ENCODE results near the gene ITGA4. TPM values are rescaled to one million over a fixed set of nuclear protein-coding genes. Genes with fewer than 3 reads are reported as not detected.
"Not testable (repeated sequence)": the region's sequence is repeated elsewhere in the genome, so short reads cannot be mapped to it uniquely, and the experiment has no call there.

The ITGA4 gene
- total RNA-seq, 1 experiment from 2014 or later: 1.6 TPM

DNA sequence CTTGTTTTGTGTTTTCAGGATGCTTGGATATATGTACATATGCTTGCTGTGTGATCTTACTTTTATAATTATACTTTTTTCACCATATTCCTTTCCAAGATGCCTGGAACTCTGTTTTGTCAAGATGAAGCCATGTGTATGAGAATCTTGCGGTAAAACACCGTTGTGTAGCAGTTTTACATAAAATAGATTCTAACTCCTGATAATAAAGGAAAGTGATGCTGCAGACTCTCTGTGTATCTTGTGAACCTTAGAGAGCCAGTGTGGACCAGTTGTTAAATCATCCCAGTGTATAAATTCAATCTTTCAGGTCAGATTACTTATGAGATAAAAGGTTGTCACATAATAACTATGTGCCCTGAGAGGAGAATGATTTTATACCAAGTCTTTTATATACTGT, 12.5 kb upstream of the ITGA4 start:
- no peak for DNase-seq
- Histone ChIP-seq H3K36me3 (replicated peaks; ENCODE audit: control insufficient read depth, insufficient read depth, low read length) (no peaks in the 10 kb centered on the region), H3K4me3 (ENCODE audit: insufficient read depth, low read depth, low read length) (no peak overlapping the region), H3K27me3 (ENCODE audit: control insufficient read depth, insufficient read depth, low read length) (no peaks in the 10 kb centered on the region)

DNA sequence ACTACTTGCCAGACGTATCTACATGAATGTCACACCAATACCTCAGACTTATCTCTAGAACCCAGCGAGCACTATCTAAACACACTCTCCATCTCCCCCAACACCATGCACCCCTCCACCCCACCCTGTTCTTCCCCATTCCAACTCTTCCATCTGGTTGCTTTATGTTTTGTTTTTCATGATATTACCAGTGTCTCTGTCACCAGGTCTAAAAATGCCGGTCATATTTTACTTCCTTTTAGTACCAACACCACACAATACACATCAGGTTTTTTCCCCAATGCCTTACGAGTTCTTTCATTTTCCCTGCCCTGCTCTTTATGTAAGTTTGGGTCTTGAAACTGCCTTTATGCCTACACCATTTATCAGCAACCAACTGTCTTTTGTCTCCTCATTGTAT, 10.2 kb upstream of the ITGA4 start:
- Histone ChIP-seq H3K27me3 (ENCODE audit: control insufficient read depth, insufficient read depth, low read length) (no peaks in the 10 kb centered on the region), H3K36me3 (replicated peaks; ENCODE audit: control insufficient read depth, insufficient read depth, low read length) (no peaks in the 10 kb centered on the region), H3K4me3 (ENCODE audit: insufficient read depth, low read depth, low read length) (no peak overlapping the region)
- DNase-seq: no peak

DNA sequence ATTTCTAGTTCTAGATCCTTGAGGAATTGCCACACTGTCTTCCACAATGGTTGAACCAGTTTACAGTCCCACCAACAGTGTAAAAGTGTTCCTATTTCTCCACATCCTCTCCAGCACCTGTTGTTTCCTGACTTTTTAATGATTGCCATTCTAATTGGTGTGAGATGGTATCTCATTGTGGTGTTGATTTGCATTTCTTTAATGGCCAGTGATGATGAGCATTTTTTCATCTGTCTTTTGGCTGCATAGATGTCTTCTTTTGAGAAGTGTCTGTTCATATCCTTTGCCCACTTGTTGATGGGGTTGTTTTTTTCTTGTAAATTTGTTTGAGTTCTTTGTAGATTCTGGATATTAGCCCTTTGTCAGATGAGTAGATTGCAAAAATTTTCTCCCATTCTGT, 7.9 kb upstream of the ITGA4 start:
- not testable (repeated sequence) for H3K36me3 ChIP-seq (replicated peaks; ENCODE audit: control insufficient read depth, insufficient read depth, low read length); DNase-seq; H3K4me3 ChIP-seq (ENCODE audit: insufficient read depth, low read depth, low read length); H3K27me3 ChIP-seq (ENCODE audit: control insufficient read depth, insufficient read depth, low read length)

DNA sequence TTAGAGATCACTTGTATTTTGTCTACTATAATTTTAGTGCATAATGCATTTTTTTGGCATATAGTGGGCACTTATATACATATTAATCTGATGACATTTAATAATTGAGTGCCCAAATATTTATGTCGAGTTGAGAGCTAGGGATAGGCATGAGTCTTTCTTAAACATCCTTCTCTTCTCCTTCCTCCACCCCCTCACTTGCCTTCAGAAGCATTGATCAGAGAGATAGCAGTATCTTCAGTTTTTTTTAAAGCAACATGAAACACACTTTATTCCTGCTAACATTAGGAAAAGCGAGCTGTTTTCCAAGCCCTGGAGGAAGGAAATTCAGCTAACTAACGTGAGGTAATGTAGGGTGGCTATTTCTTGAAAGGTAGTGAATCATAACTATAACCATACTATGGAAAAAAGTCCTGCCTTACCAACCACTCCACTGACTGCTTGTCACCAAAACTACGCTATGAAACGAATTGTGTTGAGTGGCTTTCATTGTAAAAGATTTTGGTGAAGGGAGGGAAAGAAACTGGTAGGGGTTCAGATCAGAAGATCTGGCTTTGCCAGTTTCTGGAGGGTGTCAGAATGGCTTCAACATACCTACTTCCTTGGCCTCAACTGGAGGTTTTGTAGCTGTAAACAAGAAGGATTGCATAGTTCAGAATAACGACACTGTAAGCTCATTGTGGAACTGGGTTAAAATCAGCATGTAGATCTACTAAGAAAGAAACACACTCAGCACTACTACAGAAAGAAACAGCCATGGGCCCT, 2.3 kb upstream of the ITGA4 start:
- Histone ChIP-seq H3K27me3 (ENCODE audit: control insufficient read depth, insufficient read depth, low read length) (peaks cover 35% of the 10 kb centered on the region), H3K4me3 (ENCODE audit: insufficient read depth, low read depth, low read length) (no peak overlapping the region), H3K36me3 (replicated peaks; ENCODE audit: control insufficient read depth, insufficient read depth, low read length) (no peaks in the 10 kb centered on the region)
- no peak for DNase-seq

DNA sequence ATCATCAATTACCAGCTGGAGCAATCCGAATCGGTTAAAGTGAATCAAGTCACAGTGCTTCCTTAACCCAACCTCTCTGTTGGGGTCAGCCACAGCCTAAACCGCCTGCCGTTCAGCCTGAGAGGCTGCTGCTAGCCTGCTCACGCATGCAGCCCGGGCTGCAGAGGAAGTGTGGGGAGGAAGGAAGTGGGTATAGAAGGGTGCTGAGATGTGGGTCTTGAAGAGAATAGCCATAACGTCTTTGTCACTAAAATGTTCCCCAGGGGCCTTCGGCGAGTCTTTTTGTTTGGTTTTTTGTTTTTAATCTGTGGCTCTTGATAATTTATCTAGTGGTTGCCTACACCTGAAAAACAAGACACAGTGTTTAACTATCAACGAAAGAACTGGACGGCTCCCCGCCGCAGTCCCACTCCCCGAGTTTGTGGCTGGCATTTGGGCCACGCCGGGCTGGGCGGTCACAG, 496 bp upstream of the ITGA4 start:
- peak; percentile 36 for DNase-seq
- peaks cover 40% of the 10 kb centered on the region for H3K27me3 ChIP-seq (ENCODE audit: control insufficient read depth, insufficient read depth, low read length)
- no peaks in the 10 kb centered on the region for H3K36me3 ChIP-seq (replicated peaks; ENCODE audit: control insufficient read depth, insufficient read depth, low read length)
- peak overlapping the region; percentile 67 for H3K4me3 ChIP-seq (ENCODE audit: insufficient read depth, low read depth, low read length)

DNA sequence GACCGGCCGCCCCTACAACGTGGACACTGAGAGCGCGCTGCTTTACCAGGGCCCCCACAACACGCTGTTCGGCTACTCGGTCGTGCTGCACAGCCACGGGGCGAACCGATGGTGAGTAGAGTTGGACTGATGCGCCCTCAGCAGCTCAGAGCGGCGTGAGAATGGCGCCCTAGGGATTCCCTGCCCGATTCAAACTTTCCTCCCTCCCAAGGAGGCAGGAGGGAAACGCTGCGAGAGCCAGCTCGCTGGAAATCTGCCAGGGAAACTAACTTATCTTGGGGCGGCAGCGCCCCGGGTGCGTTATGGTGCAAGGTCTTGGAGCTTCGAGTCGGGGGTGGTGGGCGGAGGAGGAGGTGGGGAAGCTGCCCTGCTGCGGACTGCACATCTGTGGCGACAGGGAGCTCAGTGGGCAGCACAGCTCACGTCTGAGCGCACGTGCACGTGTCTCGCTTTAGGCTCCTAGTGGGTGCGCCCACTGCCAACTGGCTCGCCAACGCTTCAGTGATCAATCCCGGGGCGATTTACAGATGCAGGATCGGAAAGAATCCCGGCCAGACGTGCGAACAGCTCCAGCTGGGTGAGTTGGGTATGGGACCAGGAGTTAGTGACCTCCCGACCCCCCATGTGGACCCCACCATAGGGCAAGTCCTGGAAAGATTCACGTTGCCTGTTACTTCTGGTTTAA, 697 bp downstream of the ITGA4 start:
- DNase-seq: peak; percentile 32
- Histone ChIP-seq H3K27me3 (ENCODE audit: control insufficient read depth, insufficient read depth, low read length) (peaks cover 40% of the 10 kb centered on the region), H3K36me3 (replicated peaks; ENCODE audit: control insufficient read depth, insufficient read depth, low read length) (no peaks in the 10 kb centered on the region), H3K4me3 (ENCODE audit: insufficient read depth, low read depth, low read length) (peak overlapping the region; percentile 67)

DNA sequence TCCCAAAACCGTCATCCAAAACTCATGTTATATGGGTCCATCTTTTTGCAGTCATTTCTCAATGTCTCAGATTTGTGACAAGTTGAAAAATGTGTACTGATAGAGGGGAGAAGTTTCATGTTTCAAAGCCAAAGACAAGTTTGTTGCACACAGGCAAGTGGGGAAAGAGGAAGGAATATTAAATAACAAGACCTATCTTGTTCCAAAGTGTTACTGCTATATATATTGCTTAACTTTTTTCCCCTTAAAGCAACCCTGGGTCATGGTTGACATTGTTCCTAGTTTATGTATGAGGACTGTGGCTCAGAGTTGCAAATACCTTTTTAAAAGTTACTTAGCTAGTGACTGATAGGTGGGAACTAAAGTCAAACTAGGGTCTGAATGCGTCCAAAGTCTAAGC, 1.7 kb downstream of the ITGA4 start:
- DNase-seq: no peak
- Histone ChIP-seq H3K4me3 (ENCODE audit: insufficient read depth, low read depth, low read length) (no peak overlapping the region), H3K36me3 (replicated peaks; ENCODE audit: control insufficient read depth, insufficient read depth, low read length) (no peaks in the 10 kb centered on the region), H3K27me3 (ENCODE audit: control insufficient read depth, insufficient read depth, low read length) (peaks cover 40% of the 10 kb centered on the region)

DNA sequence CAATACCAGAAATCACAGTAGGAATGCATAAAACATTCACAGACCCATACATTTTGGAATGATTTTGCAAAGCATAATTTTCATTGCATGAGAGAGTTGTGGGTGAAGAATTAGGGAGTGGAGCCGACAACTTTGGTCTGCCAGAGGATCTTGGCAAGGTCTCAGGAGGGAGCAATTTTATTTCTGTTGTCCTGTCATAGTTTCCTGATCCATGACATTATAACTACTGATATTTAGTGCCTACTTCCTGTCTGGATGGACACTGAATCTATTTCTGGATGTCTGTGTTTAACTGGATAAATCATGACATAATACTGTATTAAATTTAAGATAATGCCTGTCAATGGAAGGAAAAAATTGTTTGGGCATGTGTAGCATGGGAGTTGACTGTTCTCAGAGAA, 2.4 kb downstream of the ITGA4 start:
- H3K27me3 ChIP-seq (ENCODE audit: control insufficient read depth, insufficient read depth, low read length): peaks cover 40% of the 10 kb centered on the region
- no peak overlapping the region for H3K4me3 ChIP-seq (ENCODE audit: insufficient read depth, low read depth, low read length)
- H3K36me3 ChIP-seq (replicated peaks; ENCODE audit: control insufficient read depth, insufficient read depth, low read length): no peaks in the 10 kb centered on the region
- DNase-seq: no peak

DNA sequence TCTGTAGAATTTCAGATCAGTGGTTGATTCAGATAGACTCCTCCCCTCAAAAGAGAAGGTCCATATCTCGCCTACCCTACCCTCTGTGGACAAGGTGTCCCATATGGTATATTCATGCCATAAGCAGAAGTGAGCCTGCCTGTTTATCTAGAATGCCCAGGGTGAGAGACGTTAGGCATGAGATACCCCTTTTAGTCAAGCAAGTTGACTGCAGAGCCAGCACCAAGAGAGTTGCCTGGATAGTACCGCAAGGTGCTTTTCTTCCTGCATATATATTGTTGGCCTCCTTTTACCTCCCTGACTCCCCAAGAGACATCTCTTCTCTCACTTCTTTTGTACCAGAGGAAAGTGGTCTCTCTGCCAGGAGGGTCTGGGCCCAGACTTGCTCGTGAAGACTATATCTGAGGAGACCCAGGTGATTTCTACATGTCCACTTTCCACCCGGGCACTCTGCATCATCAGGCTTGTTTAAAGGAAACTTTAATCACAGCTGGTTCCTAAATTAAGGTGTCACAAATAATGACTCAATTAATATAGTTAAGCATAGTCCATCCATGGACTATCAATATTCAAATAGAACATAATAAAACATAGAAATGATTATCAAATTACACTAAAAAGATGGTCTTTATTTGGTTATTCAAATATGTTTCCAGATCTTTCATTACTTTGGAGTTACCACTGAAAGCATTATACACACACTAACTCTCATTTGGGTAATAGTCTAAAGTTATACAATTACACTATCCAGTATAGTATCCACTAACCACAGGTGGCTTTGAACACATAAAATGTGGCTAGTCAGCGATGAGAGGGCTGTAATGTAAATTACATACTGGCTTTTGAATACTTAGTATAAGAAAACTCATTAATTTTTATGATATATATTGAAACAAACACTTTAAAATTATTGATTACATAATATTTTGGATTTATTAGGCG, 4.1 kb downstream of the ITGA4 start:
- DNase-seq: no peak
- Histone ChIP-seq H3K4me3 (ENCODE audit: insufficient read depth, low read depth, low read length) (no peak overlapping the region), H3K36me3 (replicated peaks; ENCODE audit: control insufficient read depth, insufficient read depth, low read length) (no peaks in the 10 kb centered on the region), H3K27me3 (ENCODE audit: control insufficient read depth, insufficient read depth, low read length) (peaks cover 37% of the 10 kb centered on the region)

DNA sequence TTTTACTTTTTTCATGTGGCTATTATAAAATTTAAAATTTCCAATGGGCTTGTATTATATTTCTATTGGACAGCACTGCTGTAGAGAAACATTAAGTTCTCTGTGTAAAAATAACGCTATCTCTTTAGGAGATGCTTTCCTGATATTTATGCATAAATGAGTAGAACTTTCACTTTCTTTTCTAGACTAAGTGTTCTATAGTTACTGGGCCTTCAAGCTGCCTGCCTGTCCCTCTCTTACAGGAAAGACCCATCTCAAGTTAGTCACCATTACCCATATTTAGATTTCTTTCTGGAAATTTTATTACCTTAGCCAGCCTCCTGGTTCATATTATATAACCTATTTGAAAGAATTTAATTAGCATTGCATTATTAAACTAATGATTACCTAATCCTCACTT, 4.8 kb downstream of the ITGA4 start:
- Histone ChIP-seq H3K36me3 (replicated peaks; ENCODE audit: control insufficient read depth, insufficient read depth, low read length) (no peaks in the 10 kb centered on the region), H3K27me3 (ENCODE audit: control insufficient read depth, insufficient read depth, low read length) (peaks cover 30% of the 10 kb centered on the region), H3K4me3 (ENCODE audit: insufficient read depth, low read depth, low read length) (no peak overlapping the region)
- no peak for DNase-seq

DNA sequence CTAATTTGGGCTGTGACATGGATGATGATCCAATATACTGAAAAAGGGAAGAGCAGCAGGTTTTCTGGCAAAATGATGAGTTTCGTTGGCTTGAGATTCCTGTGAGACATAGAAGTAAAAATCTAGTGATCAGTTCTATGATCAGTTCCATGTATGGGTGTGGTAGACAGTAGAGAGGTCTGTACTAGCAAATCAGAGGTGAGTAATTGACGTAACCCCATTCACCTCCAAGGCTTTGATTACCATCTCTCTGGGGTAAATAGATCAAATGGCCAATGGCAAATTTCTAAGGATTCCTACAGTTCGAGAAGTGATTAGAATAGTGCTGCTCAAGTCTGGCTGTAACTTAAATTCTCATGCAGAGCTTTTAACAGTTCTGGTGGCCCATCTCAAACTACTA, 6.4 kb downstream of the ITGA4 start:
- Histone ChIP-seq H3K36me3 (replicated peaks; ENCODE audit: control insufficient read depth, insufficient read depth, low read length) (no peaks in the 10 kb centered on the region), H3K4me3 (ENCODE audit: insufficient read depth, low read depth, low read length) (no peak overlapping the region), H3K27me3 (ENCODE audit: control insufficient read depth, insufficient read depth, low read length) (peaks cover 14% of the 10 kb centered on the region)
- DNase-seq: no peak

DNA sequence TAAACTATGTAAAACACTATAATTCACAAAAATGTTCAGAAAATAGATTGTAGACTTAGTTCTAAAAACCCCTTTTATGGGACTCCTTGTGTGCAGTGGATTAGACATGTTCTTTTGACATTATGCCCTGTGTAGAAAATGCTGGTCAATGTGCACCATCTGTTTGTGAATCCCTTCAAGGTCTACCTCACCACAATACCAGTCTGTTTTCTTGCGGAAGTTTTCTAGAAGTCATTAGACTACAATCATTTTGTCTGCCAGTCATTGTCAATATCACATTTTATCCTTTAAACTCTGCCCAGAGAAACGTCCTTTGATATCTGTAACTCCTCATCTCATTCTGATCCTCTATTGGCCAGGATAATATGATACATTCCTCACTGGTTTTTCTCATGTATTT, 7.8 kb downstream of the ITGA4 start:
- H3K36me3 ChIP-seq (replicated peaks; ENCODE audit: control insufficient read depth, insufficient read depth, low read length): no peaks in the 10 kb centered on the region
- DNase-seq: no peak
- no peak overlapping the region for H3K4me3 ChIP-seq (ENCODE audit: insufficient read depth, low read depth, low read length)
- peaks cover 5% of the 10 kb centered on the region; the same call in 1 of the 2 replicates for H3K27me3 ChIP-seq (ENCODE audit: control insufficient read depth, insufficient read depth, low read length)

DNA sequence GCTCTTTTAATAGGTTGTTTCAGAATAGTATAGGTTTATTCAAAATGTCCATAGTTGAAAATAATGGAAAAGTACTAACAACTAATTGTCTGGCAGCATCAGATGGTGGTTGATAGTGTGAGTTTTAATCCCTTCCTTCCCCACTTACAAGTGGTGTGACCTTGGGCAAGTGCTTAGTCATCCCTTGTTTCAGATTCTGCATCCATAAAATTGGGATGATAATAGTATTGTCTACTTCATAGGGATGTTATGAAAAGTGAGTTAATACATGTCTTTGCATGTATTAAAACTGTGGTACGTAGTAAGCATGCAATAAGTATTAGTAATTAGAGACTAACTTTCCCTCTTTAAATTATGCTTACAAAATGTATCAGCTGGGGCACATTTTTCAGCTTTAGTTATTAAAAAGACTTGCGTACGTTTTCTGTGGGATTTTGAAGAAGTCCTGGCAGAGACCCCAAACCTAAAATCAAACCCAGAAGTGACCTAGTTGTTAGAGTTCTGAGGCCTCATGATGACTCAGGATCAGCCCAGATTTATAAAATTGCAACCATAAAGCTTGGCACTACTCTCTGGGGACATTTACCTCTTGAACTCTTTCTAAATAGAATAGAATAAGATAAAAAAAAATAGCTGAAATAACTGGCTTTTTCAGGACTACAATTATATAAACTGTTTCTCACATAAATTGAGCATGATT, 8.6 kb downstream of the ITGA4 start:
- peaks cover 3% of the 10 kb centered on the region; the same call in 1 of the 2 replicates for H3K27me3 ChIP-seq (ENCODE audit: control insufficient read depth, insufficient read depth, low read length)
- H3K36me3 ChIP-seq (replicated peaks; ENCODE audit: control insufficient read depth, insufficient read depth, low read length): no peaks in the 10 kb centered on the region
- no peak for DNase-seq
- no peak overlapping the region for H3K4me3 ChIP-seq (ENCODE audit: insufficient read depth, low read depth, low read length)
